ENCODE measurements around the gene REXO5. TPM values are rescaled to one million over a fixed set of nuclear protein-coding genes. Genes with fewer than 3 reads are reported as not detected.

REXO5 gene
- total RNA-seq, 1 donor from 2014 or later, result 2.5 TPM

GRCh38 chr16:20821682-20822081 lies 15.4 kb downstream of the REXO5 start:
- H3K27me3 Mint-ChIP-seq (ENCODE audit: unreplicated experiment), result no peaks in the 10 kb centered on the region
- H3K4me1 Mint-ChIP-seq (ENCODE audit: unreplicated experiment), result no peaks in the 10 kb centered on the region
- H3K4me3 Mint-ChIP-seq (ENCODE audit: unreplicated experiment), result no peak overlapping the region
- no peaks in the 10 kb centered on the region for H3K9me3 Mint-ChIP-seq (ENCODE audit: unreplicated experiment)
- no peak for DNase-seq (ENCODE audit: extremely low spot score, unreplicated experiment)
- H3K27ac Mint-ChIP-seq (ENCODE audit: unreplicated experiment), result no peak overlapping the region
- H3K36me3 Mint-ChIP-seq (ENCODE audit: unreplicated experiment), result peaks cover 6% of the 10 kb centered on the region
- TF ChIP-seq, protein P1, sequence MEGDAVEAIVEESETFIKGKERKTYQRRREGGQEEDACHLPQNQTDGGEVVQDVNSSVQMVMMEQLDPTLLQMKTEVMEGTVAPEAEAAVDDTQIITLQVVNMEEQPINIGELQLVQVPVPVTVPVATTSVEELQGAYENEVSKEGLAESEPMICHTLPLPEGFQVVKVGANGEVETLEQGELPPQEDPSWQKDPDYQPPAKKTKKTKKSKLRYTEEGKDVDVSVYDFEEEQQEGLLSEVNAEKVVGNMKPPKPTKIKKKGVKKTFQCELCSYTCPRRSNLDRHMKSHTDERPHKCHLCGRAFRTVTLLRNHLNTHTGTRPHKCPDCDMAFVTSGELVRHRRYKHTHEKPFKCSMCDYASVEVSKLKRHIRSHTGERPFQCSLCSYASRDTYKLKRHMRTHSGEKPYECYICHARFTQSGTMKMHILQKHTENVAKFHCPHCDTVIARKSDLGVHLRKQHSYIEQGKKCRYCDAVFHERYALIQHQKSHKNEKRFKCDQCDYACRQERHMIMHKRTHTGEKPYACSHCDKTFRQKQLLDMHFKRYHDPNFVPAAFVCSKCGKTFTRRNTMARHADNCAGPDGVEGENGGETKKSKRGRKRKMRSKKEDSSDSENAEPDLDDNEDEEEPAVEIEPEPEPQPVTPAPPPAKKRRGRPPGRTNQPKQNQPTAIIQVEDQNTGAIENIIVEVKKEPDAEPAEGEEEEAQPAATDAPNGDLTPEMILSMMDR (IDR thresholded peaks at IDR 0.05), result no peak

DNA sequence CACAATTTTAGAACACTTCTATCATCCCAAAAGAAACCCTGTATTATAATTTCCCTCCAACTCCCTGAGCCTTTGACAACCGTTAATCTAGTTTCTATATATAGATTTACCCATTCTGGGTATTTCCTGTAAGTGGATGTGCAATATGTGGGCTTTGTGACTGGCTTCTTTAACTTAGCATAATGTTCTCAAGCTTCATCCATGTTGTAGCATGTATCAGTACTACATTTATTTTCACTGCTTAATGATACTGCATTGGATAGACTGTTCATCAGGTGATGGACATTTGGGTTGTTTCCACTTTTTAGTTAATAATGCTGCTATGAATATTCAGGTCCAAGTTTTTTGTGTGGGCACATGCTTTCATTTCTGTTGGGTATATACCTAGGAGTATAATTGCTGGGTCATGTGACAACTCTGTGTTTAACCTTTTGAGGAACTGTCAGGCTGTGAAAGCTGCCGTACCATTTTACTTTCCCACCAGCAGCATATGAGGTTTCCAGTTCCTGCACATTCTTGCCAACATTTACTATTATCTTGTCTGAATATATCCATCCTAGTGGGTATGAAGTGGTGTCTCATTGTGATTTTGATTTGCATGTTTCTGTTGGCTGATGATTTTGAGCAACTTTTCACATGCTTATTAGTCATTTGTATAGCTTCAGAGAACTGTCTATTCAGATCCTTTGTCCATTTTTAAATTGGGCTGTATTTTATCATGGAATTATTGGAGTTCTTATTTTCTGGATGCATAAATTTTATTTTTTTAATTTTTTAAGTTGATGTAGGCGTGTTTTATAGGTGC lies 16.4 kb downstream of the REXO5 start:
- TF ChIP-seq, protein P1 (IDR thresholded peaks at IDR 0.05), result no peak
- H3K27ac Mint-ChIP-seq (ENCODE audit: unreplicated experiment), result no peak overlapping the region
- peaks cover 4% of the 10 kb centered on the region for H3K36me3 Mint-ChIP-seq (ENCODE audit: unreplicated experiment)
- H3K27me3 Mint-ChIP-seq (ENCODE audit: unreplicated experiment), result no peaks in the 10 kb centered on the region
- H3K4me3 Mint-ChIP-seq (ENCODE audit: unreplicated experiment), result no peak overlapping the region
- DNase-seq (ENCODE audit: extremely low spot score, unreplicated experiment), result no peak
- H3K4me1 Mint-ChIP-seq (ENCODE audit: unreplicated experiment), result no peaks in the 10 kb centered on the region
- no peaks in the 10 kb centered on the region for H3K9me3 Mint-ChIP-seq (ENCODE audit: unreplicated experiment)

DNA sequence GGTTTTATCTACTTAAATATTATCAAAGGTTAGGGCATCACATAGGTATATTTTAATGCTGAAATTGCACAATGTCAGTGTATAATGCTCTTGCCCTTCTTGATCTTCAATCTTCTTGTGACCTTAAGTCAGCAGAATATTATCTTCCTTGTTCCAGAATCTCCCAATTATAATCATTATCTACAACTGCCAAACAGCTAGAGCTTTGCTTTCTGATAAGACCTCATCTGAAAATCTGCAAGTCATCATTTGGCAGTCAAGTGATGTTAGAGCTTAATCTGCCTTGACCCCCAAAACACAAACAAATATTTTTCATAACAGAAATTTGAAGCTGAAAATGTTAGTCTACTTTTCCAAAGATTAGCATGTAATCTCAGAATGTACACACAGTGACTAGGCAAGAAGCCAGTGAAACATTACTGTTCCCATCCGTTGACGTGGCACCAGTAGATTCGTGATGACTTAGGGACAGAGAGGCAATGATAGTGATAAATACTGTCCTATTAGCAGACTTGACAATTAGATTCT lies 19.8 kb downstream of the REXO5 start:
- TF ChIP-seq, protein P1 (IDR thresholded peaks at IDR 0.05), result no peak
- H3K36me3 Mint-ChIP-seq (ENCODE audit: unreplicated experiment), result peaks cover 4% of the 10 kb centered on the region
- no peaks in the 10 kb centered on the region for H3K9me3 Mint-ChIP-seq (ENCODE audit: unreplicated experiment)
- no peak for DNase-seq (ENCODE audit: extremely low spot score, unreplicated experiment)
- H3K27ac Mint-ChIP-seq (ENCODE audit: unreplicated experiment), result no peak overlapping the region
- no peaks in the 10 kb centered on the region for H3K27me3 Mint-ChIP-seq (ENCODE audit: unreplicated experiment)
- no peak overlapping the region for H3K4me3 Mint-ChIP-seq (ENCODE audit: unreplicated experiment)
- H3K4me1 Mint-ChIP-seq (ENCODE audit: unreplicated experiment), result no peaks in the 10 kb centered on the region

- TF ChIP-seq, protein P1 (IDR thresholded peaks at IDR 0.05), result no peak
- no peak for DNase-seq (ENCODE audit: extremely low spot score, unreplicated experiment)
- Mint-ChIP-seq H3K27ac (ENCODE audit: unreplicated experiment) (no peak overlapping the region), H3K4me3 (ENCODE audit: unreplicated experiment) (no peak overlapping the region), H3K9me3 (ENCODE audit: unreplicated experiment) (no peaks in the 10 kb centered on the region), H3K27me3 (ENCODE audit: unreplicated experiment) (no peaks in the 10 kb centered on the region), H3K4me1 (ENCODE audit: unreplicated experiment) (no peaks in the 10 kb centered on the region), H3K36me3 (ENCODE audit: unreplicated experiment) (peaks cover 10% of the 10 kb centered on the region)
These were observed 23.2 kb downstream of the REXO5 start for GRCh38 chr16:20829536-20829935.

DNA sequence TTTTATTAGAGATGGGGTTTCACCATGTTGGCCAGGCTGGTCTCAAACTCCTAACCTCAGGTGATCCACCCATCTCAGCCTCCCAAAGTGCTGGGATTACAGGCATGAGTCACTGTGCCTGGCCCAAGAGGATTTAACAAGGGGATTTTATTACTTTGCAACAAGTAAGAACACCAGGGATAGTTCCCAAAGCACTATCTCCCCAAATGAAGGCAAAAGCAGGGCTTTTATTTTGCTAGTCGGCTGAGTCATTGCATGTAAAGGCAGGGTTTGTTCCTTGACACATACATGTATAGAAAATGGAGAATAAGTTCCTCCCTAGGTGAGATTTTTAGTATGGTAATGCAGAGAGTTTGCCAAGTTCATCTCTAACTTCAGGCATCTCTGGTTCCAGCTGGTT lies 24.0 kb downstream of the REXO5 start:
- Mint-ChIP-seq H3K36me3 (ENCODE audit: unreplicated experiment) (peaks cover 14% of the 10 kb centered on the region), H3K27me3 (ENCODE audit: unreplicated experiment) (no peaks in the 10 kb centered on the region), H3K27ac (ENCODE audit: unreplicated experiment) (no peak overlapping the region), H3K4me1 (ENCODE audit: unreplicated experiment) (no peaks in the 10 kb centered on the region), H3K9me3 (ENCODE audit: unreplicated experiment) (no peaks in the 10 kb centered on the region), H3K4me3 (ENCODE audit: unreplicated experiment) (no peak overlapping the region)
- TF ChIP-seq, protein P1 (IDR thresholded peaks at IDR 0.05), result no peak
- no peak for DNase-seq (ENCODE audit: extremely low spot score, unreplicated experiment)
